ENCODE results near the gene APP. TPM values are rescaled to one million over a fixed set of nuclear protein-coding genes. Genes with fewer than 3 reads are reported as not detected.
A peak's percentile ranks its signal among the peaks of the same experiment; 100 is the strongest.

APP gene
- total RNA-seq, 2 experiments from 2014 or later, result 0.55 TPM; not detected in 1

DNA sequence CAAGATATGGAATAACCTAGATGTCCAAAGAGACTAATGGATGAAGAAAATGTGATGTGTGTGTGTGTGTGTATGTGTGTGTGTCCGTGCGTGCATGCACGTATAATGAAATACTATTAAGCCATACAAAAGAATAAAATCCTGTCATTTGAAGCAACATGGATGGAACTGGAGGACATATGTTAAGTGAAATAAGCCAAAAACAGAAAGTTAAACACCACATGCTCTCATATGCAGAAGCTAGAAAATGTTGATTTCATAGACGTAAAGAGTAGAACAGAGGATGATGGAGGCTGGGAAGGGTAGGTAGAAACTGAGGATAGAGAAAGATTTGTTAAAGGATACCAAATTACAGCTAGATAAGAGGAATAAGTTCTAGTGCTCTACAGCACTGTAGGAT lies 133.7 kb downstream of the APP start:
- no peak for DNase-seq (ENCODE audit: low spot score)
- Histone ChIP-seq H3K36me3 (ENCODE audit: insufficient read depth, low read length) (no peaks in the 10 kb centered on the region), H3K9me3 (ENCODE audit: low read length) (no peaks in the 10 kb centered on the region), H3K27ac (ENCODE audit: low read depth, low read length, poor library complexity, severe bottlenecking) (no peak overlapping the region), H3K9me2 (ENCODE audit: insufficient read depth, low read length) (no peaks in the 10 kb centered on the region), H4K20me1 (ENCODE audit: insufficient read depth, low read length) (no peaks in the 10 kb centered on the region), H3K4me3 (ENCODE audit: low read depth, low read length, poor library complexity, severe bottlenecking) (no peak overlapping the region), H3K79me2 (ENCODE audit: insufficient read depth, low read depth, low read length) (no peaks in the 10 kb centered on the region), H2AFZ (ENCODE audit: low read length) (no peak overlapping the region), H3K4me2 (ENCODE audit: low read length) (no peak overlapping the region), H3K4me1 (ENCODE audit: insufficient read depth, low read length, poor library complexity, severe bottlenecking) (no peaks in the 10 kb centered on the region)
- TF ChIP-seq EZH2phosphoT487 (IDR thresholded peaks at IDR 0.05; ENCODE audit: borderline replicate concordance, low read depth, low read length), result no peak
- TF ChIP-seq, protein P1, sequence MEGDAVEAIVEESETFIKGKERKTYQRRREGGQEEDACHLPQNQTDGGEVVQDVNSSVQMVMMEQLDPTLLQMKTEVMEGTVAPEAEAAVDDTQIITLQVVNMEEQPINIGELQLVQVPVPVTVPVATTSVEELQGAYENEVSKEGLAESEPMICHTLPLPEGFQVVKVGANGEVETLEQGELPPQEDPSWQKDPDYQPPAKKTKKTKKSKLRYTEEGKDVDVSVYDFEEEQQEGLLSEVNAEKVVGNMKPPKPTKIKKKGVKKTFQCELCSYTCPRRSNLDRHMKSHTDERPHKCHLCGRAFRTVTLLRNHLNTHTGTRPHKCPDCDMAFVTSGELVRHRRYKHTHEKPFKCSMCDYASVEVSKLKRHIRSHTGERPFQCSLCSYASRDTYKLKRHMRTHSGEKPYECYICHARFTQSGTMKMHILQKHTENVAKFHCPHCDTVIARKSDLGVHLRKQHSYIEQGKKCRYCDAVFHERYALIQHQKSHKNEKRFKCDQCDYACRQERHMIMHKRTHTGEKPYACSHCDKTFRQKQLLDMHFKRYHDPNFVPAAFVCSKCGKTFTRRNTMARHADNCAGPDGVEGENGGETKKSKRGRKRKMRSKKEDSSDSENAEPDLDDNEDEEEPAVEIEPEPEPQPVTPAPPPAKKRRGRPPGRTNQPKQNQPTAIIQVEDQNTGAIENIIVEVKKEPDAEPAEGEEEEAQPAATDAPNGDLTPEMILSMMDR (conservative IDR thresholded peaks at IDR 0.05; ENCODE audit: low read length), result no peak
- no TSS peak for BruUV-seq (replicated peaks)
- ChIA-PET CTCF (ENCODE audit: unreplicated experiment) (no interaction called here), POLR2A (interaction anchor here (0.6 to 0.9 kb wide), 4 partner anchors 28 to 540 kb away, joined by 3 to 4 read pairs (median 3); no protein-coding TSS in a partner anchor)
- intact Hi-C loops (cut with micrococcal nuclease; ENCODE audit: unreplicated experiment), result no loop called here

GRCh38 chr21:26032263-26032662 lies 138.3 kb downstream of the APP start:
- ChIA-PET CTCF (ENCODE audit: unreplicated experiment) (no interaction called here), POLR2A (interaction anchor here (0.8 kb wide), 1 partner anchor 12 kb away, joined by 3 read pairs; no protein-coding TSS in a partner anchor)

GRCh38 chr21:26028183-26028582 lies 142.4 kb downstream of the APP start:
- Histone ChIP-seq H3K36me3 (ENCODE audit: insufficient read depth, low read length) (no peaks in the 10 kb centered on the region), H4K20me1 (ENCODE audit: insufficient read depth, low read length) (no peaks in the 10 kb centered on the region), H3K27ac (ENCODE audit: low read depth, low read length, poor library complexity, severe bottlenecking) (no peak overlapping the region), H3K4me1 (ENCODE audit: insufficient read depth, low read length, poor library complexity, severe bottlenecking) (no peaks in the 10 kb centered on the region), H3K79me2 (ENCODE audit: insufficient read depth, low read depth, low read length) (no peaks in the 10 kb centered on the region), H3K9me3 (ENCODE audit: low read length) (no peaks in the 10 kb centered on the region), H3K4me3 (ENCODE audit: low read depth, low read length, poor library complexity, severe bottlenecking) (no peak overlapping the region), H3K4me2 (ENCODE audit: low read length) (no peak overlapping the region), H3K9me2 (ENCODE audit: insufficient read depth, low read length) (no peaks in the 10 kb centered on the region), H2AFZ (ENCODE audit: low read length) (no peak overlapping the region)
- intact Hi-C loops (cut with micrococcal nuclease; ENCODE audit: unreplicated experiment), result no loop called here
- DNase-seq (ENCODE audit: low spot score), result no peak
- CTCF ChIA-PET (ENCODE audit: unreplicated experiment), result no interaction called here
- TF ChIP-seq, protein P1 (conservative IDR thresholded peaks at IDR 0.05; ENCODE audit: low read length), result no peak
- TF ChIP-seq EZH2phosphoT487 (IDR thresholded peaks at IDR 0.05; ENCODE audit: borderline replicate concordance, low read depth, low read length), result no peak
- POLR2A ChIA-PET, result interaction anchor here (0.6 kb wide), 1 partner anchor 35 kb away, joined by 3 read pairs; no protein-coding TSS in a partner anchor
- no TSS peak for BruUV-seq (replicated peaks)

More at GRCh38 chr21:26032263-26032662, 138.3 kb downstream of the APP start:
- Histone ChIP-seq H4K20me1 (ENCODE audit: insufficient read depth, low read length) (no peaks in the 10 kb centered on the region), H2AFZ (ENCODE audit: low read length) (no peak overlapping the region), H3K9me3 (ENCODE audit: low read length) (no peaks in the 10 kb centered on the region), H3K4me1 (ENCODE audit: insufficient read depth, low read length, poor library complexity, severe bottlenecking) (no peaks in the 10 kb centered on the region), H3K4me2 (ENCODE audit: low read length) (no peak overlapping the region), H3K9me2 (ENCODE audit: insufficient read depth, low read length) (no peaks in the 10 kb centered on the region), H3K79me2 (ENCODE audit: insufficient read depth, low read depth, low read length) (no peaks in the 10 kb centered on the region), H3K4me3 (ENCODE audit: low read depth, low read length, poor library complexity, severe bottlenecking) (no peak overlapping the region), H3K36me3 (ENCODE audit: insufficient read depth, low read length) (no peaks in the 10 kb centered on the region), H3K27ac (ENCODE audit: low read depth, low read length, poor library complexity, severe bottlenecking) (no peak overlapping the region)
- TF ChIP-seq, protein P1 (conservative IDR thresholded peaks at IDR 0.05; ENCODE audit: low read length), result peak; percentile 56
- no peak for TF ChIP-seq EZH2phosphoT487 (IDR thresholded peaks at IDR 0.05; ENCODE audit: borderline replicate concordance, low read depth, low read length)
- intact Hi-C loops (cut with micrococcal nuclease; ENCODE audit: unreplicated experiment), result no loop called here
- peak; percentile 3 for DNase-seq (ENCODE audit: low spot score)
- no TSS peak for BruUV-seq (replicated peaks)
